H9 (cell line): ENCODE results near the gene MAPRE3. TPM values are rescaled to one million over a fixed set of nuclear protein-coding genes. Genes with fewer than 3 reads are reported as not detected.

Experiments
- DNase-seq: peaks from one replicate; pipeline ENCODE4 v3.0.0-alpha.2; 2017
- H2AFZ ChIP-seq: one replicate; pipeline ENCODE4 v1.6.1; 2013; ENCODE audit warnings: mild to moderate bottlenecking, low read length, control low read depth, moderate library complexity
- H2AK5ac ChIP-seq: 2 replicates; pipeline ENCODE4 v1.6.1; 2013; ENCODE audit warnings: low read length, control low read depth, mixed read lengths; ENCODE audit not compliant: insufficient read length
- H2BK120ac ChIP-seq: one replicate; pipeline ENCODE4 v1.6.1; 2013; ENCODE audit warnings: low read depth, mild to moderate bottlenecking, low read length, control low read depth, inconsistent platforms; ENCODE audit not compliant: poor library complexity, severe bottlenecking
- H2BK12ac ChIP-seq: 2 replicates; pipeline ENCODE4 v1.6.1; 2013; ENCODE audit warnings: low read length, control low read depth, mixed read lengths, low read depth; ENCODE audit not compliant: insufficient read length
- H2BK15ac ChIP-seq: 2 replicates; pipeline ENCODE4 v1.6.1; 2013; ENCODE audit warnings: low read depth, low read length, control low read depth
- H2BK20ac ChIP-seq: one replicate; pipeline ENCODE4 v1.6.1; 2013; ENCODE audit warnings: low read depth, mild to moderate bottlenecking, low read length, control low read depth, inconsistent platforms; ENCODE audit not compliant: poor library complexity, severe bottlenecking
- H2BK5ac ChIP-seq: 2 replicates; pipeline ENCODE4 v1.6.1; 2013; ENCODE audit warnings: low read length, control low read depth, mixed read lengths; ENCODE audit not compliant: insufficient read length
- H3K14ac ChIP-seq: 2 replicates; pipeline ENCODE4 v1.6.1; 2013; ENCODE audit warnings: low read length, control low read depth; ENCODE audit not compliant: insufficient read depth
- H3K18ac ChIP-seq: 2 replicates; pipeline ENCODE4 v1.6.1; 2013; ENCODE audit warnings: low read depth, mild to moderate bottlenecking, mixed read lengths, low read length, control low read depth; ENCODE audit not compliant: insufficient read length
- H3K23ac ChIP-seq: 2 replicates; pipeline ENCODE4 v1.6.1; 2013; ENCODE audit warnings: low read length, control low read depth, mixed read lengths, low read depth; ENCODE audit not compliant: insufficient read length
- H3K23me2 ChIP-seq: 2 replicates; pipeline ENCODE4 v1.6.1; 2013; ENCODE audit warnings: low read depth, mild to moderate bottlenecking, mixed read lengths, low read length, control low read depth; ENCODE audit not compliant: insufficient read length, poor library complexity, severe bottlenecking
- H3K27ac ChIP-seq: 2 replicates; pipeline ENCODE4 v1.5.1; 2013; ENCODE audit warnings: low read length, control low read depth, mixed read lengths, low read depth; ENCODE audit not compliant: insufficient read length
- H3K27me3 ChIP-seq: 2 replicates; pipeline ENCODE4 v1.6.1; 2013; ENCODE audit warnings: low read length, control low read depth, inconsistent platforms; ENCODE audit not compliant: insufficient read depth
- H3K4ac ChIP-seq: 2 replicates; pipeline ENCODE4 v1.6.1; 2013; ENCODE audit warnings: low read depth, mild to moderate bottlenecking, control low read depth, inconsistent platforms, low read length, moderate library complexity
- H3K4me1 ChIP-seq: 2 replicates; pipeline ENCODE4 v1.6.1; 2013; ENCODE audit warnings: low read length, control low read depth, inconsistent platforms; ENCODE audit not compliant: insufficient read depth
- H3K4me2 ChIP-seq: 2 replicates; pipeline ENCODE4 v1.6.1; 2013; ENCODE audit warnings: low read length, control low read depth, mixed read lengths; ENCODE audit not compliant: insufficient read length, insufficient read depth
- H3K56ac ChIP-seq: 2 replicates; pipeline ENCODE4 v1.6.1; 2013; ENCODE audit warnings: low read depth, mild to moderate bottlenecking, mixed read lengths, low read length, control low read depth; ENCODE audit not compliant: insufficient read length
- H3K79me1 ChIP-seq: 2 replicates; pipeline ENCODE4 v1.6.1; 2013; ENCODE audit warnings: low read depth, mild to moderate bottlenecking, moderate library complexity, low read length, control low read depth, inconsistent platforms; ENCODE audit not compliant: insufficient read depth, poor library complexity, severe bottlenecking
- H3K79me2 ChIP-seq: 2 replicates; pipeline ENCODE4 v1.6.1; 2013; ENCODE audit warnings: low read length, control low read depth, inconsistent platforms; ENCODE audit not compliant: insufficient read depth
- H3K9ac ChIP-seq: 2 replicates; pipeline ENCODE4 v1.6.1; 2013; ENCODE audit warnings: low read length, control low read depth, mixed read lengths; ENCODE audit not compliant: insufficient read length; ENCODE audit errors: extremely low read depth
- H3K9me3 ChIP-seq: one replicate; pipeline ENCODE4 v1.6.1; 2013; ENCODE audit warnings: low read depth, low read length, inconsistent platforms; ENCODE audit not compliant: control insufficient read depth
- H3T11ph ChIP-seq: one replicate; pipeline ENCODE4 v1.6.1; 2013; ENCODE audit warnings: mild to moderate bottlenecking, low read length, control low read depth, inconsistent platforms
- H4K20me1 ChIP-seq: one replicate; pipeline ENCODE4 v1.6.1; 2013; ENCODE audit not compliant: control insufficient read depth, insufficient read length, insufficient read depth
- H4K5ac ChIP-seq: 2 replicates; pipeline ENCODE4 v1.6.1; 2013; ENCODE audit warnings: low read depth, mild to moderate bottlenecking, mixed read lengths, low read length, control low read depth; ENCODE audit not compliant: insufficient read length
- H4K8ac ChIP-seq: replicated peaks from 2 replicates; pipeline ENCODE4 v1.6.1; 2013; ENCODE audit warnings: low read length, control low read depth, mixed read lengths, low read depth; ENCODE audit not compliant: insufficient read length
- H4K91ac ChIP-seq: 2 replicates; pipeline ENCODE4 v1.6.1; 2013; ENCODE audit warnings: low read depth, mild to moderate bottlenecking, moderate library complexity, mixed read lengths, low read length, control low read depth; ENCODE audit not compliant: insufficient read length
- H3K27ac Mint-ChIP-seq, 3 experiments: 2 replicates in 2 of 3; 3 replicates in 1 of 3; pipeline ENCODE4 v1.8.0; 2020 to 2021; ENCODE audit warnings: mixed read lengths in 3 of 3, mild to moderate bottlenecking in 1 of 3, moderate library complexity in 1 of 3
- H3K27me3 Mint-ChIP-seq: 2 replicates; pipeline ENCODE4 v1.8.0; 2021; ENCODE audit warnings: low read depth, mild to moderate bottlenecking, moderate library complexity, mixed read lengths
- H3K36me3 Mint-ChIP-seq, 3 experiments: 2 replicates in 2 of 3; 3 replicates in 1 of 3; pipeline ENCODE4 v1.8.0; 2020 to 2021; ENCODE audit warnings: low read depth in 3 of 3, mixed read lengths in 3 of 3; ENCODE audit not compliant: insufficient read depth in 1 of 3
- H3K4me1 Mint-ChIP-seq, 2 experiments: 2 replicates each; pipeline ENCODE4 v1.8.0; 2020; ENCODE audit warnings: mixed read lengths in 2 of 2
- H3K4me3 Mint-ChIP-seq, 2 experiments: 2 replicates in 1 of 2; 3 replicates in 1 of 2; pipeline ENCODE4 v1.8.0; 2020 to 2021; ENCODE audit warnings: mild to moderate bottlenecking in 2 of 2, mixed read lengths in 2 of 2, moderate library complexity in 1 of 2
- H3K9me3 Mint-ChIP-seq, 2 experiments: 2 replicates in 1 of 2; 3 replicates in 1 of 2; pipeline ENCODE4 v1.8.0; 2020; ENCODE audit warnings: mild to moderate bottlenecking in 2 of 2, mixed read lengths in 2 of 2, moderate library complexity in 1 of 2
- CTCF ChIP-seq: fragments of 200-600 bp; sonication (generic); conservative IDR thresholded peaks from 3 replicates; pipeline ENCODE4 v1.8.0; 2021; ENCODE audit warnings: antibody characterized with exemption, mild to moderate bottlenecking
- WGBS: extraction: QIAGEN DNeasy Blood & Tissue Kit; methylation state at CpG from one replicate; pipeline ENCODE4 v1.1.7; 2013; ENCODE audit warnings: missing lambda C conversion rate, low lambda C conversion rate, mixed read lengths; ENCODE audit not compliant: insufficient read length; ENCODE audit errors: extremely low coverage; 5-methylcytosine and 5-hydroxymethylcytosine counted together
- total RNA-seq: library from RNA; stranded (reverse); gene quantifications from 2 replicates; pipeline ENCODE4 v1.2.1, GENCODE V29; 2021

The MAPRE3 gene
- total RNA-seq, 1 experiment from 2014 or later, result 2.0 TPM

GRCh38 chr2:27038012-27038411 is 67.6 kb downstream of the MAPRE3 start:
- H3K4me1 ChIP-seq, result no peaks in the 10 kb centered on the region
- peaks cover 4% of the 10 kb centered on the region for H4K20me1 ChIP-seq
- no peak overlapping the region for H3K18ac ChIP-seq
- no peak overlapping the region for H3K27ac Mint-ChIP-seq
- H3K9me3 Mint-ChIP-seq, result no peaks in the 10 kb centered on the region
- no peak overlapping the region for H4K91ac ChIP-seq
- WGBS, result no CpG with 5 or more reads among the region's 6 CpGs
- no peak overlapping the region for H2BK5ac ChIP-seq
- H2BK15ac ChIP-seq, result no peak overlapping the region
- no peak overlapping the region for H2BK120ac ChIP-seq
- H3K56ac ChIP-seq, result no peak overlapping the region
- H2AK5ac ChIP-seq, result no peak overlapping the region
- no peak overlapping the region for H3K4me3 Mint-ChIP-seq
- no peak for TF ChIP-seq CTCF
- no peaks in the 10 kb centered on the region for H3K9me3 ChIP-seq
- no peak overlapping the region for H3K4me2 ChIP-seq
- no peaks in the 10 kb centered on the region for H3K27me3 ChIP-seq
- no peak overlapping the region for H3K4ac ChIP-seq
- no peak overlapping the region for H3K23ac ChIP-seq
- peaks cover 7% of the 10 kb centered on the region for H3K23me2 ChIP-seq
- H3K36me3 Mint-ChIP-seq, result peaks cover 24 to 82% (median 79%) of the 10 kb centered on the region in 3 experiments
- no peak overlapping the region for H4K5ac ChIP-seq
- no peaks in the 10 kb centered on the region for H3K27me3 Mint-ChIP-seq
- no peak overlapping the region for H2BK12ac ChIP-seq
- H4K8ac ChIP-seq, result no peak overlapping the region
- no peak overlapping the region for H3K27ac ChIP-seq
- no peaks in the 10 kb centered on the region for H3K79me1 ChIP-seq
- no peak for DNase-seq
- no peak overlapping the region for H3K14ac ChIP-seq
- no peak overlapping the region for H3T11ph ChIP-seq
- H2BK20ac ChIP-seq, result no peak overlapping the region
- H2AFZ ChIP-seq, result no peak overlapping the region
- peaks cover 10 to 15% of the 10 kb centered on the region in 2 experiments for H3K4me1 Mint-ChIP-seq
- no peaks in the 10 kb centered on the region for H3K79me2 ChIP-seq
- H3K9ac ChIP-seq, result no peak overlapping the region
